H9 (cell line): Measurements from ENCODE around the gene DELE1. TPM values are rescaled to one million over a fixed set of nuclear protein-coding genes. Genes with fewer than 3 reads are reported as not detected.

ENCODE experiments used
- DNase-seq: peaks from one replicate; pipeline ENCODE4 v3.0.0-alpha.2; 2017
- H2AFZ ChIP-seq: one replicate; pipeline ENCODE4 v1.6.1; 2013; ENCODE audit warnings: mild to moderate bottlenecking, low read length, control low read depth, moderate library complexity
- H2AK5ac ChIP-seq: 2 replicates; pipeline ENCODE4 v1.6.1; 2013; ENCODE audit warnings: low read length, control low read depth, mixed read lengths; ENCODE audit not compliant: insufficient read length
- H2BK120ac ChIP-seq: one replicate; pipeline ENCODE4 v1.6.1; 2013; ENCODE audit warnings: low read depth, mild to moderate bottlenecking, low read length, control low read depth, inconsistent platforms; ENCODE audit not compliant: poor library complexity, severe bottlenecking
- H2BK12ac ChIP-seq: 2 replicates; pipeline ENCODE4 v1.6.1; 2013; ENCODE audit warnings: low read length, control low read depth, mixed read lengths, low read depth; ENCODE audit not compliant: insufficient read length
- H2BK15ac ChIP-seq: 2 replicates; pipeline ENCODE4 v1.6.1; 2013; ENCODE audit warnings: low read depth, low read length, control low read depth
- H2BK20ac ChIP-seq: one replicate; pipeline ENCODE4 v1.6.1; 2013; ENCODE audit warnings: low read depth, mild to moderate bottlenecking, low read length, control low read depth, inconsistent platforms; ENCODE audit not compliant: poor library complexity, severe bottlenecking
- H2BK5ac ChIP-seq: 2 replicates; pipeline ENCODE4 v1.6.1; 2013; ENCODE audit warnings: low read length, control low read depth, mixed read lengths; ENCODE audit not compliant: insufficient read length
- H3K14ac ChIP-seq: 2 replicates; pipeline ENCODE4 v1.6.1; 2013; ENCODE audit warnings: low read length, control low read depth; ENCODE audit not compliant: insufficient read depth
- H3K18ac ChIP-seq: 2 replicates; pipeline ENCODE4 v1.6.1; 2013; ENCODE audit warnings: low read depth, mild to moderate bottlenecking, mixed read lengths, low read length, control low read depth; ENCODE audit not compliant: insufficient read length
- H3K23ac ChIP-seq: 2 replicates; pipeline ENCODE4 v1.6.1; 2013; ENCODE audit warnings: low read length, control low read depth, mixed read lengths, low read depth; ENCODE audit not compliant: insufficient read length
- H3K23me2 ChIP-seq: 2 replicates; pipeline ENCODE4 v1.6.1; 2013; ENCODE audit warnings: low read depth, mild to moderate bottlenecking, mixed read lengths, low read length, control low read depth; ENCODE audit not compliant: insufficient read length, poor library complexity, severe bottlenecking
- H3K27ac ChIP-seq: 2 replicates; pipeline ENCODE4 v1.5.1; 2013; ENCODE audit warnings: low read length, control low read depth, mixed read lengths, low read depth; ENCODE audit not compliant: insufficient read length
- H3K27me3 ChIP-seq: 2 replicates; pipeline ENCODE4 v1.6.1; 2013; ENCODE audit warnings: low read length, control low read depth, inconsistent platforms; ENCODE audit not compliant: insufficient read depth
- H3K4ac ChIP-seq: 2 replicates; pipeline ENCODE4 v1.6.1; 2013; ENCODE audit warnings: low read depth, mild to moderate bottlenecking, control low read depth, inconsistent platforms, low read length, moderate library complexity
- H3K4me1 ChIP-seq: 2 replicates; pipeline ENCODE4 v1.6.1; 2013; ENCODE audit warnings: low read length, control low read depth, inconsistent platforms; ENCODE audit not compliant: insufficient read depth
- H3K4me2 ChIP-seq: 2 replicates; pipeline ENCODE4 v1.6.1; 2013; ENCODE audit warnings: low read length, control low read depth, mixed read lengths; ENCODE audit not compliant: insufficient read length, insufficient read depth
- H3K56ac ChIP-seq: 2 replicates; pipeline ENCODE4 v1.6.1; 2013; ENCODE audit warnings: low read depth, mild to moderate bottlenecking, mixed read lengths, low read length, control low read depth; ENCODE audit not compliant: insufficient read length
- H3K79me1 ChIP-seq: 2 replicates; pipeline ENCODE4 v1.6.1; 2013; ENCODE audit warnings: low read depth, mild to moderate bottlenecking, moderate library complexity, low read length, control low read depth, inconsistent platforms; ENCODE audit not compliant: insufficient read depth, poor library complexity, severe bottlenecking
- H3K79me2 ChIP-seq: 2 replicates; pipeline ENCODE4 v1.6.1; 2013; ENCODE audit warnings: low read length, control low read depth, inconsistent platforms; ENCODE audit not compliant: insufficient read depth
- H3K9ac ChIP-seq: 2 replicates; pipeline ENCODE4 v1.6.1; 2013; ENCODE audit warnings: low read length, control low read depth, mixed read lengths; ENCODE audit not compliant: insufficient read length; ENCODE audit errors: extremely low read depth
- H3K9me3 ChIP-seq: one replicate; pipeline ENCODE4 v1.6.1; 2013; ENCODE audit warnings: low read depth, low read length, inconsistent platforms; ENCODE audit not compliant: control insufficient read depth
- H3T11ph ChIP-seq: one replicate; pipeline ENCODE4 v1.6.1; 2013; ENCODE audit warnings: mild to moderate bottlenecking, low read length, control low read depth, inconsistent platforms
- H4K20me1 ChIP-seq: one replicate; pipeline ENCODE4 v1.6.1; 2013; ENCODE audit not compliant: control insufficient read depth, insufficient read length, insufficient read depth
- H4K5ac ChIP-seq: 2 replicates; pipeline ENCODE4 v1.6.1; 2013; ENCODE audit warnings: low read depth, mild to moderate bottlenecking, mixed read lengths, low read length, control low read depth; ENCODE audit not compliant: insufficient read length
- H4K8ac ChIP-seq: replicated peaks from 2 replicates; pipeline ENCODE4 v1.6.1; 2013; ENCODE audit warnings: low read length, control low read depth, mixed read lengths, low read depth; ENCODE audit not compliant: insufficient read length
- H4K91ac ChIP-seq: 2 replicates; pipeline ENCODE4 v1.6.1; 2013; ENCODE audit warnings: low read depth, mild to moderate bottlenecking, moderate library complexity, mixed read lengths, low read length, control low read depth; ENCODE audit not compliant: insufficient read length
- H3K27ac Mint-ChIP-seq, 3 experiments: 2 replicates in 2 of 3; 3 replicates in 1 of 3; pipeline ENCODE4 v1.8.0; 2020 to 2021; ENCODE audit warnings: mixed read lengths in 3 of 3, mild to moderate bottlenecking in 1 of 3, moderate library complexity in 1 of 3
- H3K27me3 Mint-ChIP-seq: 2 replicates; pipeline ENCODE4 v1.8.0; 2021; ENCODE audit warnings: low read depth, mild to moderate bottlenecking, moderate library complexity, mixed read lengths
- H3K36me3 Mint-ChIP-seq, 3 experiments: 2 replicates in 2 of 3; 3 replicates in 1 of 3; pipeline ENCODE4 v1.8.0; 2020 to 2021; ENCODE audit warnings: low read depth in 3 of 3, mixed read lengths in 3 of 3; ENCODE audit not compliant: insufficient read depth in 1 of 3
- H3K4me1 Mint-ChIP-seq, 2 experiments: 2 replicates each; pipeline ENCODE4 v1.8.0; 2020; ENCODE audit warnings: mixed read lengths in 2 of 2
- H3K4me3 Mint-ChIP-seq, 2 experiments: 2 replicates in 1 of 2; 3 replicates in 1 of 2; pipeline ENCODE4 v1.8.0; 2020 to 2021; ENCODE audit warnings: mild to moderate bottlenecking in 2 of 2, mixed read lengths in 2 of 2, moderate library complexity in 1 of 2
- H3K9me3 Mint-ChIP-seq, 2 experiments: 2 replicates in 1 of 2; 3 replicates in 1 of 2; pipeline ENCODE4 v1.8.0; 2020; ENCODE audit warnings: mild to moderate bottlenecking in 2 of 2, mixed read lengths in 2 of 2, moderate library complexity in 1 of 2
- CTCF ChIP-seq: fragments of 200-600 bp; sonication (generic); conservative IDR thresholded peaks from 3 replicates; pipeline ENCODE4 v1.8.0; 2021; ENCODE audit warnings: antibody characterized with exemption, mild to moderate bottlenecking
- WGBS: extraction: QIAGEN DNeasy Blood & Tissue Kit; methylation state at CpG from one replicate; pipeline ENCODE4 v1.1.7; 2013; ENCODE audit warnings: missing lambda C conversion rate, low lambda C conversion rate, mixed read lengths; ENCODE audit not compliant: insufficient read length; ENCODE audit errors: extremely low coverage; 5-methylcytosine and 5-hydroxymethylcytosine counted together
- total RNA-seq: library from RNA; stranded (reverse); gene quantifications from 2 replicates; pipeline ENCODE4 v1.2.1, GENCODE V29; 2021

Gene DELE1
- total RNA-seq, 1 experiment from 2014 or later = 75.3 TPM

- no CpG with 5 or more reads among the region's 40 CpGs for WGBS
- Histone ChIP-seq H2AK5ac (no peak overlapping the region), H2BK20ac (no peak overlapping the region), H3K4me1 (peaks cover 27% of the 10 kb centered on the region), H4K20me1 (no peaks in the 10 kb centered on the region), H3K18ac (peak overlapping the region; percentile 58), H2BK15ac (no peak overlapping the region), H3K14ac (no peak overlapping the region), H3K23me2 (peaks cover 37% of the 10 kb centered on the region), H3K27ac (no peak overlapping the region), H3K4ac (no peak overlapping the region), H4K8ac (no peak overlapping the region), H2BK120ac (no peak overlapping the region), H3K23ac (no peak overlapping the region), H2AFZ (no peak overlapping the region), H3K4me2 (peak overlapping the region; percentile 52), H3K79me1 (no peaks in the 10 kb centered on the region), H3K27me3 (no peaks in the 10 kb centered on the region; the same call in 1 of the 2 replicates), H3K56ac (no peak overlapping the region), H3K9ac (peak overlapping the region; percentile 9), H2BK5ac (no peak overlapping the region), H2BK12ac (no peak overlapping the region), H3K9me3 (no peaks in the 10 kb centered on the region), H3K79me2 (peaks cover 25% of the 10 kb centered on the region), H4K91ac (no peak overlapping the region), H3T11ph (no peak overlapping the region), H4K5ac (no peak overlapping the region)
- H3K4me1 Mint-ChIP-seq = peaks cover 71% of the 10 kb centered on the region in 2 experiments
- peak; percentile 88 for DNase-seq
- peaks cover 6 to 10% (median 7%) of the 10 kb centered on the region in 3 experiments for H3K36me3 Mint-ChIP-seq
- peak; percentile 99 for TF ChIP-seq CTCF
- H3K27ac Mint-ChIP-seq = peak overlapping the region; percentile 97 to 99 (median 98)
- H3K4me3 Mint-ChIP-seq = peak overlapping the region; percentile 85 to 97
- H3K27me3 Mint-ChIP-seq = peaks cover 11% of the 10 kb centered on the region
- no peaks in the 10 kb centered on the region; a peak in 3 of 5 replicates for H3K9me3 Mint-ChIP-seq
Observed at GRCh38 chr5:141878711-141879425, 44.8 kb upstream of the DELE1 start.
